Esophagus squamous epithelium (tissue), 5 donors: Measurements from ENCODE around the gene IGFBP6. TPM values are rescaled to one million over a fixed set of nuclear protein-coding genes. Genes with fewer than 3 reads are reported as not detected.
A peak's percentile ranks its signal among the peaks of the same experiment; 100 is the strongest.

Experiments
- DNase-seq: peaks from one replicate; lab custom pipeline; 2025; lab: John Stamatoyannopoulos, UW
- H3K27ac ChIP-seq, 4 donors: fragments of 200-600 bp; sonication (generic); one replicate each; pipeline ENCODE4 v1.5.1; 2016 to 2019; ENCODE audit warnings: mild to moderate bottlenecking in 1 of 4
- H3K27me3 ChIP-seq, 4 donors: fragments of 200-600 bp; sonication (generic); 1 replicate in 3 of 4; 2 replicates in 1 of 4; pipeline versions ENCODE4 v1.5.1 to v1.6.0; 2017 to 2021; ENCODE audit warnings: antibody characterized with exemption in 1 of 4
- H3K36me3 ChIP-seq, 3 donors: fragments of 200-600 bp; sonication (generic); one replicate each; pipeline ENCODE4 v1.5.1; 2016 to 2019
- H3K4me1 ChIP-seq, 3 donors: fragments of 200-600 bp; sonication (generic); one replicate each; pipeline ENCODE4 v1.5.1; 2017 to 2019
- H3K4me3 ChIP-seq, 4 donors: fragments of 200-600 bp; sonication (generic); 1 replicate in 3 of 4; 2 replicates in 1 of 4; pipeline ENCODE4 v1.5.1; 2016 to 2019; ENCODE audit warnings: mild to moderate bottlenecking in 2 of 4, moderate library complexity in 1 of 4
- H3K9me3 ChIP-seq, 3 donors: fragments of 200-600 bp; sonication (generic); one replicate each; pipeline ENCODE4 v1.5.1; 2016 to 2019
- POLR2A ChIP-seq, 4 donors: fragments of 450-650 bp; IDR thresholded peaks; one replicate each; pipeline ENCODE4 v1.6.1; 2017; ENCODE audit warnings: antibody characterized with exemption in 4 of 4, mild to moderate bottlenecking in 4 of 4, moderate library complexity in 3 of 4
- WGBS, 2 donors: methylation state at CpG; one replicate each; pipeline ENCODE4 v1.1.5; 2018; 5-methylcytosine and 5-hydroxymethylcytosine counted together
- intact Hi-C: fragments of 100-400 bp; cut with DNase I; formaldehyde crosslinking; loops from one replicate; pipeline ENCODE4 v1.15.0; 2022
- total RNA-seq, 4 donors: library from RNA; depleted of rRNA; stranded (reverse); fragments of >200 nt; gene quantifications; one replicate each; pipeline ENCODE4 v1.1.0, GENCODE V29; 2016
- TF ChIP-seq, protein P1 (sequence below), 6 experiments: fragments of 450-650 bp in 4 of 6; fragments of 200-600 bp in 2 of 6; sonication (generic) in 2 of 6; IDR thresholded peaks; one replicate each; pipeline ENCODE4 v1.5.1; 2016 to 2019; ENCODE audit warnings: antibody characterized with exemption in 6 of 6, mild to moderate bottlenecking in 4 of 6, moderate library complexity in 4 of 6
- donor health status: DM: yes; HTN: yes; CAD: no.

Gene IGFBP6
- total RNA-seq, 4 donors from 2014 or later: 34.5 to 506 (median 94.0) TPM

DNA sequence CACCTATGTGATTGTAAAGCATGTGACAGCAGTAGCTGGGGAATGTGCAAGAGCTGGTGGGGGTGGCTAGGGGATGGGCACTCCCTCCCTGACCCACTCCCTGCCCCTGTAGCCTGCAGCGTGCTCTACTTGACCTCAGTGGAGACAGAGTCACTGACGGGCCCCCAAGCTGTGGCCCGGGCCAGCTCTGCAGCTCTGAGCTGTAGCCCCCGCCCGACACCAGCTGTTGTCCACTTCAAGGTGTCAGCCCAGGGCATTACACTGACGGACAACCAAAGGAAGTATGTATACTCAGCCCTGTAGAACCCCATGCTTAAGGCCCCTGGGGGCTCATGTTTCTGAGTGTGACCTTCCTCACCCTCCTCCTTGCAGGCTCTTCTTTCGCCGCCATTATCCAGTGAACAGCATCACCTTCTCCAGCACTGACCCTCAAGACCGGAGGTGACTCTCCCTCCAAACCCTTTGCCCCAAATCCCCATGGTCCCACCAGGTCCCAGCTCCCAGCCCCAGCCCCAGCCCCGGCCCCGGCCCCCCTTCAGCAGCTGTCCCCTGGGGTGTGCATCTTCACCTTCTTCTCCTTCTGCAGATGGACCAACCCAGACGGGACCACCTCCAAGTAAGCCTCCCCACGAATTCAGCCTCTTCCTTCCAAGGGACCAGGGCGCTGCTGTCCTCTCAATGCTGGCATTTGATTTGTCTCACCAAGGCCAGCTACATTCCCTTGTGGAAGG lies 34.3 kb upstream of the IGFBP6 start:
- H3K36me3 ChIP-seq: peaks cover 12 to 99% (median 13%) of the 10 kb centered on the region in 3 donors
- H3K9me3 ChIP-seq: no peaks in the 10 kb centered on the region
- DNase-seq: no peak
- intact Hi-C loops: no loop called here
- no peaks in the 10 kb centered on the region for H3K27me3 ChIP-seq
- 64 to 89% methylated on average over 9 to 11 of the region's 14 CpGs for WGBS, 2 donors
- no peak overlapping the region for H3K4me3 ChIP-seq
- peak overlapping the region in 3 of 4 donors; percentile 68 to 81 (median 74) for H3K27ac ChIP-seq
- no peak for TF ChIP-seq POLR2A (IDR thresholded peaks at IDR 0.05)
- H3K4me1 ChIP-seq: peaks cover 0 to 99% (median 63%) of the 10 kb centered on the region in 3 donors

DNA sequence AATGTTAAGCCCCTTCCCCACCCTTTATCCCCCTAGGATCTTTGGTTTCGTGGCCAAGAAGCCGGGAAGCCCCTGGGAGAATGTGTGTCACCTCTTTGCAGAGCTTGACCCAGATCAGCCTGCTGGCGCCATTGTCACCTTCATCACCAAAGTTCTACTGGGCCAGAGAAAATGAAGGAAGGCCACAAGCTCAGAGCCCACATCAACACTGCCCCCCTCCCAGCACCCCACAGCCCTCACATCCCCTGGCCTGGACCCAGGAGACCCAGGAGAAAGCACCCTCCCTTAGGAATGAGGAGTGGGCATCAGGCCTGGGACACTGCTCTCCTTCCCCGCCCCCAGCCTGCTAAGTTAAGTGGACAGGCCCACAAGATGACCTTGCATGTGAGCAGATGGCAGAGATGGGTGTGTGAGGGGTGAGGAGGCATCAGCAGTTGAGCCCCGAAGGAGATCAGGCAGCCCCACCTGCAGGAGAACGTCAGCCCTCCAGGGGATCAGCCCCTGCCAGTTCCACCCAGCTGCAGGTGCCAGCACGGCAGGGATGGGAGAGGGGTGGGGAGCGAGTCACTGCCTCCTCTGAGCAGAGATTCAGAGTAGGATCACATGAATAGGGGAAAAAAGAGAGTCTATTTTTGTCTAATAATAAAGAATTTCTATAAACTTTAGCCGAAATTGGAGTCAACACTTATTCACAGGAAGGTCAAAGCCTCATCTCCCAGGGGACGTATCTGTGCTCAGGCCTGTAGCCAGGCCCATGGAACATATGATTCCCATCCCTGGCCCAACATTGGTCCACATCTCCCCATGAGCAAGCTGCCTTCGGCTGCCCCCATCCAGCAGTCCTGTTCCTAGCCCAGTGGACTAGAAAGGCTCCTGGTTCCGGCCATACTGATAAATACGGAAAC lies 33.5 kb upstream of the IGFBP6 start:
- H3K4me1 ChIP-seq: peaks cover 0 to 99% (median 70%) of the 10 kb centered on the region in 3 donors
- H3K9me3 ChIP-seq: no peaks in the 10 kb centered on the region
- H3K27ac ChIP-seq: peak overlapping the region in 3 of 4 donors; percentile 68 to 81 (median 74)
- no peaks in the 10 kb centered on the region for H3K27me3 ChIP-seq
- no peak for DNase-seq
- peaks cover 10 to 99% (median 12%) of the 10 kb centered on the region in 3 donors for H3K36me3 ChIP-seq
- no peak for TF ChIP-seq POLR2A (IDR thresholded peaks at IDR 0.05)
- TF ChIP-seq, protein P1, sequence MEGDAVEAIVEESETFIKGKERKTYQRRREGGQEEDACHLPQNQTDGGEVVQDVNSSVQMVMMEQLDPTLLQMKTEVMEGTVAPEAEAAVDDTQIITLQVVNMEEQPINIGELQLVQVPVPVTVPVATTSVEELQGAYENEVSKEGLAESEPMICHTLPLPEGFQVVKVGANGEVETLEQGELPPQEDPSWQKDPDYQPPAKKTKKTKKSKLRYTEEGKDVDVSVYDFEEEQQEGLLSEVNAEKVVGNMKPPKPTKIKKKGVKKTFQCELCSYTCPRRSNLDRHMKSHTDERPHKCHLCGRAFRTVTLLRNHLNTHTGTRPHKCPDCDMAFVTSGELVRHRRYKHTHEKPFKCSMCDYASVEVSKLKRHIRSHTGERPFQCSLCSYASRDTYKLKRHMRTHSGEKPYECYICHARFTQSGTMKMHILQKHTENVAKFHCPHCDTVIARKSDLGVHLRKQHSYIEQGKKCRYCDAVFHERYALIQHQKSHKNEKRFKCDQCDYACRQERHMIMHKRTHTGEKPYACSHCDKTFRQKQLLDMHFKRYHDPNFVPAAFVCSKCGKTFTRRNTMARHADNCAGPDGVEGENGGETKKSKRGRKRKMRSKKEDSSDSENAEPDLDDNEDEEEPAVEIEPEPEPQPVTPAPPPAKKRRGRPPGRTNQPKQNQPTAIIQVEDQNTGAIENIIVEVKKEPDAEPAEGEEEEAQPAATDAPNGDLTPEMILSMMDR (IDR thresholded peaks at IDR 0.05): no peak
- intact Hi-C loops: no loop called here
- no peak overlapping the region for H3K4me3 ChIP-seq
- 45 to 47% methylated on average over 9 of the region's 13 CpGs for WGBS, 2 donors

DNA sequence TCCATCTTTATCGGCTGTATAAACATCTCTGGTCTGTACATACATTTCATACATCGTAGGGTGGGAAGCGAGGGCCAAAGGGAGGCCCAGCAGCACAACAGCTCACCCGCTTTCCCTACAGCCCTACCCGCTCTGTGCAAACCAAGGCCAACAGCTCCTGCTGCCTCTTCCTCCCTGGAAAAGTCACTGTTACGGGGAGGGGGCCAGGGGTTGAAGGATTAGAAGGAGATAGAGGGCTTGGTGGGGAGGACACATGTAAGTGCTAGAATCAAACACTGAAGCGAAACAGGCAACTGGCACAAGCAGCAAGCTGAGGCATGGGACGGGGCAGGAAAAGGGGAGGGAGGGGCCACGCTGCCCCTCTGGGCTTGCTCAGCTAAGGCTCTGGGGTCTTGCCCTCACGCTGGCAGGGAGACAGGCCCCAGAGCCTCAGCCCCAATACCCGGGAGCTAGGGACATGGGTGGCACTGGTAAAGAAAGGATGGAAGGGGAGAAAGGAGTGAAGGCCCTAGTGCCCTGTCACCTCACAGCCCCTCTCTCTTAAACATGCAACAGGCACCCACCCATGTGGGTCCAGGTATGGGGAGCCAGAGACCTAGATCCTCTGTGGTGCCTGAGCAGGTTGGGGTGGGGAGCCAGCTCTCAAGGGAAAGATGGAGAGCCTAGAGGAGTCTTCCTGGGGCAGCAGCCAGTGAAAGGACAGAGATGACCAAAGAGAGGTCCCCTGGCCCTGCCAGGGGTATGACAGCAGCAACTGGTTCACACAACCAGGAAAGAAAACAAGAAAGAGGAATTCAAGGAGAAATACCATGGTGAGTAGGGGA lies 32.6 kb upstream of the IGFBP6 start:
- no peak for DNase-seq
- TF ChIP-seq POLR2A (IDR thresholded peaks at IDR 0.05): no peak
- TF ChIP-seq, protein P1 (IDR thresholded peaks at IDR 0.05): no peak
- WGBS, 2 donors: 80 to 87% methylated on average over 7 to 10 of the region's 11 CpGs
- Histone ChIP-seq H3K36me3 (peaks cover 1 to 99% (median 12%) of the 10 kb centered on the region in 3 donors), H3K27ac (peak overlapping the region in 3 of 4 donors; percentile 68 to 80 (median 74)), H3K4me1 (peaks cover 7 to 99% (median 69%) of the 10 kb centered on the region in 3 donors), H3K27me3 (no peaks in the 10 kb centered on the region), H3K9me3 (no peaks in the 10 kb centered on the region), H3K4me3 (no peak overlapping the region)
- intact Hi-C loops: loop anchor here (5.0 kb wide), 1 partner anchor 37 kb away; the partner anchor contains the start of gene SOAT2

DNA sequence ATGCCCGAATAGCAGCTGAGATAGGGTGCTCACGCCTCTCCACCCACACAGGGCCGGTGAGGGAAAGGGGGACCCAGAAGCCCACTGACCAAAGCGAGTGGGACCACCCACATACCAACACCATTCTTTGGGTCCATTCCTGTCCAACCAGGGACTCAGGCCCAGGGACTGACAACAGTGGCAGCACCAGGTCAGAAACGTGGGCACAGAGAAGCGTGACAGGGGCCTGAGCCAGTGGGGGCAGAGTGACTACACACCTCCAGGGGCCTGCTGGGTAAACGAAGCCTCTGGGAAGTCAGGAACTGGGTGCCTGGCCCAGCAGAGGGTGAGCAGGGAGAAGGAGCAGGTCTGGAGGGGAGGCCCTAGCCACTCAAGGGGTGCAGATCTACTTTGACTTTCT lies 32.0 kb upstream of the IGFBP6 start:
- Histone ChIP-seq H3K27me3 (no peaks in the 10 kb centered on the region), H3K27ac (peak overlapping the region in 3 of 4 donors; percentile 68 to 80 (median 74)), H3K4me3 (no peak overlapping the region), H3K36me3 (peaks cover 0 to 99% (median 12%) of the 10 kb centered on the region in 3 donors), H3K9me3 (no peaks in the 10 kb centered on the region), H3K4me1 (peaks cover 14 to 99% (median 70%) of the 10 kb centered on the region in 3 donors)
- intact Hi-C loops: loop anchor here (5.0 kb wide), 1 partner anchor 37 kb away; the partner anchor contains the start of gene SOAT2
- DNase-seq: no peak
- WGBS, 2 donors: 65 to 77% methylated on average over 5 to 7 of the region's 7 CpGs
- no peak for TF ChIP-seq POLR2A (IDR thresholded peaks at IDR 0.05)
- TF ChIP-seq, protein P1 (IDR thresholded peaks at IDR 0.05): no peak
